NB4 (cell line): ENCODE data around the gene SLC8A2.

ENCODE experiments used
- CTCF ChIP-seq: IDR thresholded peaks from one replicate; pipeline ENCODE4 v1.5.1; 2012; ENCODE audit warnings: low read depth, low read length
- MAX ChIP-seq: IDR thresholded peaks from 2 replicates; pipeline ENCODE4 v1.6.1; 2011; ENCODE audit warnings: low read depth, low read length
- MYC ChIP-seq: IDR thresholded peaks from 2 replicates; pipeline ENCODE4 v1.6.1; 2011; ENCODE audit warnings: low read depth, low read length
- POLR2A ChIP-seq: IDR thresholded peaks from 2 replicates; pipeline ENCODE4 v1.6.1; 2011; ENCODE audit warnings: mild to moderate bottlenecking; ENCODE audit not compliant: insufficient read length; ENCODE audit errors: extremely low read depth

- TF ChIP-seq POLR2A = no peak
- no peak for TF ChIP-seq CTCF
- TF ChIP-seq MYC = no peak
- no peak for TF ChIP-seq MAX
These were observed 63.3 kb downstream of the SLC8A2 start for GRCh38 chr19:47408156-47408938.
